Progenitor cell of endocrine pancreas (in vitro differentiated cells): ENCODE results near the gene PRKN. TPM values are rescaled to one million over a fixed set of nuclear protein-coding genes. Genes with fewer than 3 reads are reported as not detected.

Experiments
- DNase-seq: peaks from one replicate; pipeline ENCODE4 v3.0.0; 2021; ENCODE audit warnings: low spot score; ENCODE audit not compliant: unreplicated experiment
- H3K27ac Mint-ChIP-seq: 2 replicates; pipeline ENCODE4 v1.8.0; 2021; ENCODE audit warnings: mild to moderate bottlenecking, moderate library complexity, mixed read lengths
- H3K27me3 Mint-ChIP-seq: 2 replicates; pipeline ENCODE4 v1.8.0; 2021; ENCODE audit warnings: mixed read lengths
- H3K36me3 Mint-ChIP-seq: 2 replicates; pipeline ENCODE4 v1.8.0; 2022; ENCODE audit warnings: mixed read lengths; ENCODE audit not compliant: insufficient read depth
- H3K4me1 Mint-ChIP-seq: 2 replicates; pipeline ENCODE4 v1.8.0; 2021; ENCODE audit warnings: low read depth, mixed read lengths
- H3K4me3 Mint-ChIP-seq: 2 replicates; pipeline ENCODE4 v1.8.0; 2021; ENCODE audit warnings: low read depth, mild to moderate bottlenecking, moderate library complexity, mixed read lengths
- H3K9me3 Mint-ChIP-seq: 2 replicates; pipeline ENCODE4 v1.8.0; 2021; ENCODE audit warnings: low read depth, mixed read lengths
- CTCF ChIP-seq: fragments of 200-600 bp; sonication (generic); IDR thresholded peaks from one replicate; pipeline ENCODE4 v1.5.0; 2021; ENCODE audit warnings: antibody characterized with exemption, mild to moderate bottlenecking; ENCODE audit not compliant: unreplicated experiment
- total RNA-seq: library from RNA; stranded (reverse); gene quantifications from 2 replicates; pipeline ENCODE4 v1.2.1, GENCODE V29; 2021

Gene PRKN
- total RNA-seq, 1 donor from 2014 or later = 4.6 TPM

- Mint-ChIP-seq H3K36me3 (peaks cover 3% of the 10 kb centered on the region), H3K4me1 (no peaks in the 10 kb centered on the region), H3K4me3 (no peak overlapping the region), H3K9me3 (peaks cover 11% of the 10 kb centered on the region), H3K27me3 (peaks cover 9% of the 10 kb centered on the region), H3K27ac (no peak overlapping the region)
- peak; percentile 20 for DNase-seq
- TF ChIP-seq CTCF = peak; percentile 75
These were observed 284.9 kb downstream of the PRKN start for GRCh38 chr6:162442687-162443086.

GRCh38 chr6:162441991-162442390 is 285.6 kb downstream of the PRKN start:
- Mint-ChIP-seq H3K27ac (no peak overlapping the region), H3K36me3 (peaks cover 3% of the 10 kb centered on the region), H3K4me1 (no peaks in the 10 kb centered on the region), H3K9me3 (peaks cover 11% of the 10 kb centered on the region), H3K4me3 (no peak overlapping the region), H3K27me3 (peaks cover 9% of the 10 kb centered on the region)
- no peak for DNase-seq
- no peak for TF ChIP-seq CTCF

- Mint-ChIP-seq H3K4me3 (no peak overlapping the region), H3K27ac (no peak overlapping the region), H3K4me1 (no peaks in the 10 kb centered on the region), H3K27me3 (peaks cover 4% of the 10 kb centered on the region), H3K36me3 (peaks cover 3% of the 10 kb centered on the region), H3K9me3 (peaks cover 11% of the 10 kb centered on the region)
- TF ChIP-seq CTCF = no peak
- no peak for DNase-seq
These were observed 288.6 kb downstream of the PRKN start for GRCh38 chr6:162438980-162439379.

- Mint-ChIP-seq H3K27ac (no peak overlapping the region), H3K4me3 (no peak overlapping the region), H3K4me1 (no peaks in the 10 kb centered on the region), H3K9me3 (peaks cover 15% of the 10 kb centered on the region), H3K36me3 (peaks cover 3% of the 10 kb centered on the region), H3K27me3 (no peaks in the 10 kb centered on the region)
- no peak for DNase-seq
- TF ChIP-seq CTCF = no peak
These were observed 292.5 kb downstream of the PRKN start for GRCh38 chr6:162435071-162435470.

- Mint-ChIP-seq H3K4me3 (no peak overlapping the region), H3K27ac (no peak overlapping the region), H3K9me3 (peaks cover 4% of the 10 kb centered on the region), H3K36me3 (no peaks in the 10 kb centered on the region), H3K27me3 (no peaks in the 10 kb centered on the region), H3K4me1 (peaks cover 3% of the 10 kb centered on the region)
- no peak for TF ChIP-seq CTCF
- no peak for DNase-seq
These were observed 306.6 kb downstream of the PRKN start for GRCh38 chr6:162421004-162421403.
